Measurements from ENCODE around the gene EDEM1. TPM values are rescaled to one million over a fixed set of nuclear protein-coding genes. Genes with fewer than 3 reads are reported as not detected.
"Not testable (repeated sequence)": the region's sequence is repeated elsewhere in the genome, so short reads cannot be mapped to it uniquely, and the experiment has no call there.

Gene EDEM1
- total and polyA plus RNA-seq, 9 donors = 11.5 to 43.4 (median 27.2) TPM

- Histone ChIP-seq H3K27ac (no peak overlapping the region), H3K9me3 (no peaks in the 10 kb centered on the region), H3K4me1 (ENCODE audit: insufficient read depth) (peaks cover 9% of the 10 kb centered on the region), H3K4me3 (no peak overlapping the region), H3K27me3 (no peaks in the 10 kb centered on the region), H3K36me3 (no peaks in the 10 kb centered on the region)
- WGBS, 3 donors = 55 to 61% (median 58%) methylated on average over 2 of the region's 2 CpGs
- no peak for DNase-seq
- intact Hi-C loops (cut with DNase I) = no loop called here
- TF ChIP-seq, protein P1, sequence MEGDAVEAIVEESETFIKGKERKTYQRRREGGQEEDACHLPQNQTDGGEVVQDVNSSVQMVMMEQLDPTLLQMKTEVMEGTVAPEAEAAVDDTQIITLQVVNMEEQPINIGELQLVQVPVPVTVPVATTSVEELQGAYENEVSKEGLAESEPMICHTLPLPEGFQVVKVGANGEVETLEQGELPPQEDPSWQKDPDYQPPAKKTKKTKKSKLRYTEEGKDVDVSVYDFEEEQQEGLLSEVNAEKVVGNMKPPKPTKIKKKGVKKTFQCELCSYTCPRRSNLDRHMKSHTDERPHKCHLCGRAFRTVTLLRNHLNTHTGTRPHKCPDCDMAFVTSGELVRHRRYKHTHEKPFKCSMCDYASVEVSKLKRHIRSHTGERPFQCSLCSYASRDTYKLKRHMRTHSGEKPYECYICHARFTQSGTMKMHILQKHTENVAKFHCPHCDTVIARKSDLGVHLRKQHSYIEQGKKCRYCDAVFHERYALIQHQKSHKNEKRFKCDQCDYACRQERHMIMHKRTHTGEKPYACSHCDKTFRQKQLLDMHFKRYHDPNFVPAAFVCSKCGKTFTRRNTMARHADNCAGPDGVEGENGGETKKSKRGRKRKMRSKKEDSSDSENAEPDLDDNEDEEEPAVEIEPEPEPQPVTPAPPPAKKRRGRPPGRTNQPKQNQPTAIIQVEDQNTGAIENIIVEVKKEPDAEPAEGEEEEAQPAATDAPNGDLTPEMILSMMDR (IDR thresholded peaks at IDR 0.05) = no peak
- TF ChIP-seq POLR2A (IDR thresholded peaks at IDR 0.05) = no peak
- no peak for TF ChIP-seq EP300 (IDR thresholded peaks at IDR 0.05)
These were observed 20.7 kb upstream of the EDEM1 start for GRCh38 chr3:5166846-5167245.

GRCh38 chr3:5168110-5168509, 19.4 kb upstream of the EDEM1 start:
- no peak for TF ChIP-seq POLR2A (IDR thresholded peaks at IDR 0.05)
- TF ChIP-seq EP300 (IDR thresholded peaks at IDR 0.05) = no peak
- Histone ChIP-seq H3K4me1 (ENCODE audit: insufficient read depth) (peaks cover 3% of the 10 kb centered on the region), H3K27me3 (no peaks in the 10 kb centered on the region), H3K27ac (no peak overlapping the region), H3K9me3 (no peaks in the 10 kb centered on the region), H3K36me3 (no peaks in the 10 kb centered on the region), H3K4me3 (no peak overlapping the region)
- intact Hi-C loops (cut with DNase I) = no loop called here
- no peak for DNase-seq
- WGBS, 3 donors = 88 to 96% (median 90%) methylated on average over 4 of the region's 4 CpGs

- intact Hi-C loops (cut with DNase I) = no loop called here
- TF ChIP-seq EP300 (IDR thresholded peaks at IDR 0.05) = no peak
- TF ChIP-seq, protein P1 (IDR thresholded peaks at IDR 0.05) = no peak
- no peak for TF ChIP-seq POLR2A (IDR thresholded peaks at IDR 0.05)
- no peaks in the 10 kb centered on the region for H3K27me3 ChIP-seq
- no peak overlapping the region for H3K27ac ChIP-seq
- H3K36me3 ChIP-seq = no peaks in the 10 kb centered on the region
- no peak overlapping the region for H3K4me3 ChIP-seq
- no peak for DNase-seq
- H3K4me1 ChIP-seq (ENCODE audit: insufficient read depth) = peaks cover 3% of the 10 kb centered on the region
- H3K9me3 ChIP-seq = no peaks in the 10 kb centered on the region
- 54 to 72% (median 64%) methylated on average over 2 of the region's 2 CpGs for WGBS, 3 donors
These were observed 17.7 kb upstream of the EDEM1 start for GRCh38 chr3:5169807-5170206.

- Histone ChIP-seq H3K27me3 (no peaks in the 10 kb centered on the region), H3K9me3 (no peaks in the 10 kb centered on the region), H3K36me3 (no peaks in the 10 kb centered on the region), H3K4me1 (ENCODE audit: insufficient read depth) (peaks cover 3% of the 10 kb centered on the region), H3K27ac (no peak overlapping the region), H3K4me3 (no peak overlapping the region)
- intact Hi-C loops (cut with DNase I) = no loop called here
- no peak for DNase-seq
- TF ChIP-seq, protein P1 (IDR thresholded peaks at IDR 0.05) = no peak
- TF ChIP-seq POLR2A (IDR thresholded peaks at IDR 0.05) = no peak
- TF ChIP-seq EP300 (IDR thresholded peaks at IDR 0.05) = no peak
- 84 to 96% (median 85%) methylated on average over 5 of the region's 5 CpGs for WGBS, 3 donors
These were observed 16.5 kb upstream of the EDEM1 start for GRCh38 chr3:5170975-5171374.

GRCh38 chr3:5172018-5172417, 15.5 kb upstream of the EDEM1 start:
- intact Hi-C loops (cut with DNase I) = no loop called here
- TF ChIP-seq, protein P1 (IDR thresholded peaks at IDR 0.05) = no peak
- TF ChIP-seq POLR2A (IDR thresholded peaks at IDR 0.05) (no peak), EP300 (IDR thresholded peaks at IDR 0.05) (no peak)

GRCh38 chr3:5179036-5179435, 8.5 kb upstream of the EDEM1 start:
- H3K4me3 ChIP-seq; H3K36me3 ChIP-seq; H3K27ac ChIP-seq; H3K27me3 ChIP-seq; DNase-seq; H3K9me3 ChIP-seq; H3K4me1 ChIP-seq (ENCODE audit: insufficient read depth); intact Hi-C loops (cut with DNase I): not testable (repeated sequence)
- WGBS, 3 donors = 94 to 99% (median 97%) methylated on average over 2 of the region's 2 CpGs

More at GRCh38 chr3:5172018-5172417, 15.5 kb upstream of the EDEM1 start:
- no peak overlapping the region for H3K27ac ChIP-seq
- no peak overlapping the region for H3K4me3 ChIP-seq
- H3K9me3 ChIP-seq = no peaks in the 10 kb centered on the region
- no peak for DNase-seq
- WGBS, 3 donors = 94 to 96% (median 95%) methylated on average over 4 of the region's 4 CpGs
- H3K4me1 ChIP-seq (ENCODE audit: insufficient read depth) = peaks cover 1% of the 10 kb centered on the region
- no peaks in the 10 kb centered on the region for H3K27me3 ChIP-seq
- H3K36me3 ChIP-seq = no peaks in the 10 kb centered on the region

Measured in ovary (tissue), 9 donors.